DMS 273 (cell line): Measurements from ENCODE around the gene PPP2R5C.

ENCODE experiments used
- DNase-seq: peaks from one replicate; lab custom pipeline; 2025; ENCODE audit not compliant: unreplicated experiment; lab: John Stamatoyannopoulos, UW

Gene PPP2R5C

GRCh38 chr14:101861464-101861863 is 100.0 kb downstream of the PPP2R5C start:
- no peak for DNase-seq

DNA sequence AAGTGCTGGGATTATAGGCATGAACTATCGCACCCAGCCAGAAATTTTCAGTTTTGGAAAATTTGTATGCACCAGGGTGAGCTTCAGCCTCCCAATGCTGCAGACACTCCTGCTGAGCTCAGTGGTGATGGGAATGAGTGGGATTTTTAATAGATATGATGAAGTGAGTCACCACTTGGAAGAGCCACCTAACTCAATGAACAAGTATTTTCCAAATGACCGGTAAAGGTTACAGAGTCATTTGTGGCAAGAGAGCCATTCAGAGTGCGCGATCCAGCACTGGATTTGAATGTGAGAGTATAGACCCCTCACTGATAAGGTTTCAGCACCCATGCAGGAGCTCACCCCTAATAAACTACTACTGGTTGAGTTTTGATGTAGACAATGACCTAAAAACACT is 100.7 kb downstream of the PPP2R5C start:
- DNase-seq = no peak

DNA sequence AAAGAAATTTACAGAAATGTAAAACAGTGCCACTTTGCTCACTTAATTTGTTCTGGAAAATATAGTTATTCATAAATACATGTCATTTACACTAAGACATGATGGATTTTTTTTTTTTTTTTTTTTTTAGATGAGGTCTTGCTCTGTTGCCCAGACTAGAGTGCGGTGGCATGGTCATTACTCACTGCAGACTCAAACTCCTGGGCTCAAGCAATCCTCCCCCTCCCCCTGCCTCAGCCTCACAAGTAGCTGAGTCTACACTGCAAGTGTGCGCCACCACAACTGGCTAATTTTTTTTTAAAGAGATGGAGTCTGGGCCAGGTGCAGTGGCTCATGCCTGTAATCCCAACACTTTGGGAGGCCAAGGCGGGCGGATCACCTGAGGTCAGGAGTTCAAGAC is 101.2 kb downstream of the PPP2R5C start:
- DNase-seq = no peak

DNA sequence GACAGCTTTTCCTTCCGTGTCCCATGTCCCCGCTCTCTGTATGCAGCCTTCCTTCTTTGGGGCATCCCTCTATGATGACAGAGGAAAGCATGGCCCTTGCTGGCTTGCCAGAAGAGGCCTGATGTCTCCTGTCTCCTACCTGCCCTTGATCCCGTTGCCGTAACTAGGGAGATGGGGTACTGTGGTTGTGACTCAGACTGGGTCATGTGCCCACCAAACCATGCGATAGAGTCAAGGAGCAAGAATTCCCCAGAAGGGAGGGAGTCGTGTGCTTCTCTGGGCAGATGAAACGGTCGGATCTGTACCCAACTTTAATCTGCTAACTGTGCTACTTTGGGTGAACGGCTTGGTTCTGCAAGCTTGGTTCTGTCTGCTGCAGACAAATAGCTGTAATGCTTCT is 103.8 kb downstream of the PPP2R5C start:
- DNase-seq = no peak

DNA sequence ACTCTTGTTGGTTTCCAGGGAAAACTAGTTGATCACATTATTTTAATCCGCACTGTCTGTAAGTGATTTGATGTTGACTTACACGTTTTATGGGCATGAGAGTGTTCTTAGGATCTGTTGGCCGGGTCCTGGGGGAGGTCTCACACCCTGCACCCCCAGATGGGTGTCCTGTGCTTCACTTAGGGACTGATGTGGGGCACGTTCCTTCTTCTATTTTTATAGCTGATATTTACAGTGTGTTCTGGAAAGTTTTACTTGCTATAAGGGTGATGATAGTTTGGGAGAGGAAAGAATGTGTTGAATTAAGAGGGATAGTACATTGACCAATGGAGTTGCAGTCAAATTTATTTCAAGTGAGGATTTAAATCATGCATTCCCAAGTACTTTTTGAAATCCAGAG is 106.3 kb downstream of the PPP2R5C start:
- no peak for DNase-seq

DNA sequence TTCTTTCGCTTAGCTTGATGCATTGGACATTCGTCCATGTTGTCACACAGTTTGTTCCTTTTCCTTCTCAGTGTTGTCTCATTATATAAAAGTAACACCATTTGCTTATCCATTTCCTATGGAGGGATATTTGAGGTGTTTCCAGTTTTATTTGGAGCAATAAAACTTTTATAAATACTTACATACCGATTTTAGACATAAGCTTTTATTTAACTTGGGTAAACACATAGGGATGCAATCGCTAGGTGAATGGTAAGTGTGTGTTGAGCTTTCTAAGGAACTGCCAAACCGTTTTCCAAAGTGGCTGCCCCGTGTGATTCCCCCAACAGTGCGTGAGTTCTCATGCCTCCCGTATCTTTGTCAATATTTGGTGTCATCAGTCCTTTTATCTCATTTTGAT is 107.7 kb downstream of the PPP2R5C start:
- no peak for DNase-seq

DNA sequence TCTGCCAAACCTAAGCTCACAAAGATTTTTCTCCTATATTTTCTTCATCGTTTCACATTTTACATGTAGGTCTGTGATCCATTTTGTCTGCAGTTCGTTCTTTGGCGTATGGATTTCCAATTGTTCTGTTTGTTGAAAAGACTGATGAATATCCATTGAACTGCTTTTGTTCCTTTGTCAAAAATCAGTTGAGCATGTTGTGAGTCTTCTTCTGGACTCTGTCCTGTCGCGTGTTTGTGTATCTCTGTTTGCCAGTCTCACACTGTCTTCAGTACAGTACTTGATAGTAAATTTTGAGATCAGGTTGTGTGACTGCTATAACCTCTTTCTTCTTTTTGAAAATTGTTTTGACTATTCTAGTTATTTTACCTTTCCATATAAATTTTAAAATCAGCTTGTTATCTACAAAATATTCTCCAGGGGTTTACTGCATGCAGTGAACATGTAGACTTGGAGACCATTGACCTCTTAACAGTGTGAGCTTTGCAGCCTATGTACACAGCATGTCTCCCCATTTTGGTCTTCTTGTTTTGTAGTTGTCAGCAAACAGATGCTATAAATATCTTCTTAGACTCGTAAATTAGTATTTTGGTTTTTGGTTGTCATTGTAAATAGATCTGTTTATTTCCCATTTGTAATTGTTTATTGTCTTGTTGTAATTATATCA is 108.9 kb downstream of the PPP2R5C start:
- no peak for DNase-seq

GRCh38 chr14:101872346-101872745 is 110.8 kb downstream of the PPP2R5C start:
- no peak for DNase-seq

DNA sequence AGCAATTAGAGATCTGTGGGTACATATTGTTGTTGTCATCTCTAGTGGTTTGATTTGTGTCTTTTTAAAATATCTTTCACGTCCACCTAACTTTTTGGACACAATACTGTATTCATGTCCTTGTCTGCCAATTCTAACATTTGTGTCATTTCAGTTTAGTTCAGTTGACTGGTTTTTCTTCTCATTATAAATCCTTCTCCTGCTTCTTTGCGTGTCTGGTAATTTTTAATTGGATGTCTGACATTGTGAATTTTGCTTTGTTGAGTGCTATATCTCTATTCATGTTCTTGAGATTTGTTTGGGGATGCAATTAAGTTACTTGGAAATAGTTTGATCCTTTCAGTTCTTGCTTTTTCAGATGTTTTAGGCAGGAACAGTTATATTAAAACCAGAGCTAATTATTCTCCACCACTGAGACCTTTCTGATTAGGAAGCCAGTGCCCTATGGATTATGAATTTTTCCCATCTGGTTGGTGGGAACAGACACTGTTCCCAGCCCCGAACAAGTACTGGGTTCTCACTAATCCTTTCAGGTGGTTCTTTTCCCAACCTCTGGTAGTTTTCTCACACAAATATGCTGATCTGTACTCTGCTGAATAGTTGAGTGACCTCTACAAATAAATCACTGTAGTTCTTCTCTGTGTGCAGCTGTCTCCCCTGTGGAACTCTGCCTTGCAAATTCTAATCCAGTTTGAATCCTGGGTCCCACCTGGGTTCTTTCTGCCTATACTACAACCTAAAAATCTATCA is 111.7 kb downstream of the PPP2R5C start:
- no peak for DNase-seq

- no peak for DNase-seq
Measured at GRCh38 chr14:101873991-101874390, 112.5 kb downstream of the PPP2R5C start.

- no peak for DNase-seq
Measured at GRCh38 chr14:101875041-101875726, 113.7 kb downstream of the PPP2R5C start.

DNA sequence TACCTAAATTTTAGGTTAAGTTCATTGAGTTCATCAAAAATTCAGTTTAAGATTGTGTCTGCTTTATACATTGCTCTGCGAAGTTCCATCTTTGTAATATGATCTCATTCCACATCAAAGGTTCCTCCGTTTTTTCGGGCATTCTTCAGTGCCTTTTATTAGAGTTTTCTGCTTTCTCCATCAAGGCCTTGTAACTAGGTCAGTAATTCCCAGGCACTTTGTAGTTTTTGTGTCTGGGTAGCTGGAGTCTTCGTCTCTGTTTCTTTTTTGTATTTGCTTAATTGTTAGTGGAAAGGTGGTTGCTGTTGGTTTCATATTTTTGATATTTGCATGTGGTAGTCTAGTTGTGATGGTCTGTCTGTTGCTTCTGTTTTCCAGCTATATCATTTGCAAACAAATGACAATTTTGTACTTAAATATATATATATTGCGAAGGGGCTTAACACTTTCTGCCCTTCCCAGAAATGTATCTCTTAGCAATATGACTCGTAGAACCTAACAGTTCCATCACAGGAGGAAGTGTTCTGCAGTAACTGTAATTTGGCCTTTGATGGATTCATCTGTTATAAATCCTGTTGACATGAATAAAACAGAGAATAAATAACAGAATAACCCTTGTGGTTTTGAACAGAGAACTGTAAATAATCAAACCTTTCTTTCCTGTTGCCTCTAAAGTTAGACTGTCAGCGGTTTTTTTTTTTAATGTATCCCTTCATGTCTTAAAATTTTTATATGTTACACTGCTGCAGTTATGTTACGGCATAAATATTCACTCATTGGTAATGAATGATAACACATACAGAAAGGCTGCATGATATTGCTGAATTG is 114.4 kb downstream of the PPP2R5C start:
- no peak for DNase-seq

GRCh38 chr14:101876555-101876938 is 115.0 kb downstream of the PPP2R5C start:
- peak; percentile 19 for DNase-seq

GRCh38 chr14:101877766-101878165 is 116.3 kb downstream of the PPP2R5C start:
- no peak for DNase-seq

DNA sequence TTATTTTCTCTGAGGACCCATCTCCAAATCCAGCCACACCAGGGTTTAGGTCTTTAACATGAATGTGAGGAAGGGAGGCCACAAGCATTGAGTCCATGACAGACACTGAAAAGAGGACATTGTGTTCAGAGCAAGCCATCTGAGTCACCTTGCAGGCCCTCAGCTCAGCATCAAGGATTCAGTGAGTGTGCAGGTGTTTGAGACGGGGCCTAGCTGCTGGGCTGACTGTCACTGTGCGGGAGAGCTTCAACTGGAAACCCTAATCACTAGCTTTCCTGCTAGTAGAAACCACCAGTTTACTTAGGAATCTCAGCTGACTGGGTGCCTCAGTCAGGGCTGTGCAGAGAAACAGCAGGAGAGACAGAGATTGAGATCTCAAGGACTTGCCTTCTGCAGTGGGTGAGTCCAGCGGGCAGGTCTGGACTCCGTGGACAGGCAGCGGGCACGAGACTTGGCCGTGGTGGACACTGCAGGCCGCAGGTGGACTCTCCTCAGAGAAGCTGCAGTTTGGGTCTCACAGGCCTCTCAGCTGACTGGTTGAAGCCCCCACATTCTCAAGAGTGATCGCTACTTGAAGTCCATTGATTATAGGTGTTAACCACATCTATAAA is 116.8 kb downstream of the PPP2R5C start:
- DNase-seq = no peak

DNA sequence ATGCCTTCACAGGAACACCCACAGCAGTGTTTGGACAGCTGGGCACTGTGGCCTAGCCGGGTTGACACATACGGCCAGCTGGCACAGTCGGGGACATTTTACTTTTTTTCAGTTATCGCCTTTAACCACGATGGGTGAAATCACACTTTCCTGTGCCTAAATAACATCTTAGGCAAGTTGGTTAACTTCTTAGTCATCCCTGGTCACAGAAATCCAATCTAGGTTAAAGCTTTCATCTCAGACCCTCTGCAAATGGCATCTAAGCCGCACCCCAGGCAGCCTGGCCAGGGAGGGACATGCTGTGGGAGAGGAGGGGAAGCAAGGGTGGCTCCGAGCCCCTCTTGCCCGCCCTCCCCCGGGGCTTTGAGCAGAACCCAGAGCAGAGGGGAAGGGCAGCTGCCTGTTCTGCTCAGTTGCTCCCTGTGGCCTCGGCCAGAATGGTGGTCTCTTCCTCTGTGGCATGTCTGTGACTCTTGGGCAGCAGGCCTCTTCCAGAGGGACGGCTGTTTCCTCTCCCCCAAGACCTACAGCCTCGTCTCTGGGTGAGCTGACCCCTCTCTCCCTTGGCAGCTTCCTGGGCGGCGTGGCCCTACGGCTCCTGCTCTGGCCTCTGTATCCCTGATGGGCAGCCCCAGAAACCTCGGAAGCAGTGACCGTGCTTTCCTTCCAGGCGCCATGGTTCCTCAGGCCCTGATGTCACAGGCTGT is 117.5 kb downstream of the PPP2R5C start:
- no peak for DNase-seq

- DNase-seq = no peak
Measured at GRCh38 chr14:101879529-101880336, 118.2 kb downstream of the PPP2R5C start.

DNA sequence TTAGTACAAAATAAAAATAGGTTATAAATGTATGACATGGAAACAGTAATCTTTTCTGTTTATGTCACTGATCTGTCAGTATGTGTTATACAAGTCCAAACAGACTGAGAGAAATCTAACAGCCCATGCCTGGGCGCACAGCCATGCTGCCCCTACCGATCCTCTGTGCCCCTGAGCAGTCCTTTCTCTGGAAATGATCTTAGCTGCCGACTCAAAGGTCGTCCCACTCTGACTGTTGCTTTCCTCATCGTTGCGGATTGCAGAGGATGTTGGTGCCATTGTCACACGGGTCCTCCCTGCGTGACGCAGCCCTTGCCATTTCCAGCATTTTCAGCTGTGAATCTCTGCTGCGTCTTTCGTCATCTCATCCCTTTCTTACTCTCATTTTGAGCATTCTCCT is 119.9 kb downstream of the PPP2R5C start:
- DNase-seq = no peak

DNA sequence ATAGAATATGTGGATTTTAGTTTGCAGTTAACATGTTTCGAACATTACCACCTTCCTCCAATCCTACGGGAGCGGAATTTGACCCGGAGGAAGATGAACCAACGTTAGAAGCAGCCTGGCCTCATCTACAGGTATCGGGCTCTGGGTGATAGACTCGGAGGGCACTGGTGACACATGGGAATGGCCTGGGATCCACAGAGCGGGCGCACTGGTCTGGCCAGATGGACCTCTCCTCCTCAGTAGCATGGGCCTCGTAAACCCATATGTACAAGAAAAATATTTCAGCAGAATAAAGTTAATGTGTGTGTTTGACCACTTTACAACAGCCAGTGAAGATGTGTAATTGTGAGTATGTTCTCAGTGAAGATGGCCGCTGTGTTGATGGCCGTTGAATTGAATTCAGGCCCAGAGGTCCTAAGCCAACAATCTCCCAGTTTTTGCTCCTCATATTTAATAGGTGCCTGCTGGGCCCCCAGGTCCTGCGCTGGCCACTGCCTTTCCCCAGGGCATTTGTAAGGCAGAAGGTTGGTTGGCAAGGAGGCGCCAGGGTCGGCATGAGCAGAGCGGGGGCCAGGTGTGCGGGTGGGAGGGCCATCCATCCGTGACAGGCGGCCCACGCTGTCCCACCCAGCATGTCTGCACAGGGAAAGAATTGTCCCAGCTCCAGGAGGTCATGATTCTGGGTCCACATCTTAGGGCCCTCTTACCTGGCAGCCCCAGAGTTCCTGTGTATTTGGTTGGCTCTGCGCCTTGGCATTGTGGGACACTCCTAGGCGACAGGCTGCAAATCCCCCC is 120.8 kb downstream of the PPP2R5C start:
- no peak for DNase-seq
